ENCODE results near the gene CACNA1G.

DNA sequence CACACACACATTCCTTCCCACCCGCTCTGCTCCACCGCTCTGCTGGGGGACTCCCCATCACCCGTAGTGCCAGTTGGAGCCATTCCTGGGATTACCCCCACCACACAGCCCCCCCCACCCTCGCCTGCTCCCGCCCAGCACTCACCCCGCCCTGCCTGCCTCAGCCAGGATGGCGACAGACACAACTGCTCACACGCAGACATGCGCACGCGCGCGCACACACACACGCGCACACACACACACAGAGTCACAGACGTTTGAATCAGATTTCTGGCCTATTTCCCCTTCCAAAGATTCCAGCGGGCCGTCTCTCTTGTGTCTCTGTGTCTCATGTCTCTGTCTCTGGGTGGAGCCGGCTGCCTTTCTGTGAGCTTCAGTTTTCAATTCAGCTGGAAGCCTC lies 4.4 kb downstream of the CACNA1G start:
- TF ChIP-seq, protein P1, sequence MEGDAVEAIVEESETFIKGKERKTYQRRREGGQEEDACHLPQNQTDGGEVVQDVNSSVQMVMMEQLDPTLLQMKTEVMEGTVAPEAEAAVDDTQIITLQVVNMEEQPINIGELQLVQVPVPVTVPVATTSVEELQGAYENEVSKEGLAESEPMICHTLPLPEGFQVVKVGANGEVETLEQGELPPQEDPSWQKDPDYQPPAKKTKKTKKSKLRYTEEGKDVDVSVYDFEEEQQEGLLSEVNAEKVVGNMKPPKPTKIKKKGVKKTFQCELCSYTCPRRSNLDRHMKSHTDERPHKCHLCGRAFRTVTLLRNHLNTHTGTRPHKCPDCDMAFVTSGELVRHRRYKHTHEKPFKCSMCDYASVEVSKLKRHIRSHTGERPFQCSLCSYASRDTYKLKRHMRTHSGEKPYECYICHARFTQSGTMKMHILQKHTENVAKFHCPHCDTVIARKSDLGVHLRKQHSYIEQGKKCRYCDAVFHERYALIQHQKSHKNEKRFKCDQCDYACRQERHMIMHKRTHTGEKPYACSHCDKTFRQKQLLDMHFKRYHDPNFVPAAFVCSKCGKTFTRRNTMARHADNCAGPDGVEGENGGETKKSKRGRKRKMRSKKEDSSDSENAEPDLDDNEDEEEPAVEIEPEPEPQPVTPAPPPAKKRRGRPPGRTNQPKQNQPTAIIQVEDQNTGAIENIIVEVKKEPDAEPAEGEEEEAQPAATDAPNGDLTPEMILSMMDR (IDR thresholded peaks at IDR 0.05; ENCODE audit: borderline replicate concordance, extremely low read depth, low read length, poor library complexity, severe bottlenecking) = no peak
- no peak for TF ChIP-seq EZH2 (IDR thresholded peaks at IDR 0.05; ENCODE audit: borderline replicate concordance, low read depth, low read length, severe bottlenecking)
